Measurements from ENCODE around the gene DHH. TPM values are rescaled to one million over a fixed set of nuclear protein-coding genes. Genes with fewer than 3 reads are reported as not detected.

The DHH gene
- total and polyA plus RNA-seq, 2 experiments from 2014 or later = not detected

DNA sequence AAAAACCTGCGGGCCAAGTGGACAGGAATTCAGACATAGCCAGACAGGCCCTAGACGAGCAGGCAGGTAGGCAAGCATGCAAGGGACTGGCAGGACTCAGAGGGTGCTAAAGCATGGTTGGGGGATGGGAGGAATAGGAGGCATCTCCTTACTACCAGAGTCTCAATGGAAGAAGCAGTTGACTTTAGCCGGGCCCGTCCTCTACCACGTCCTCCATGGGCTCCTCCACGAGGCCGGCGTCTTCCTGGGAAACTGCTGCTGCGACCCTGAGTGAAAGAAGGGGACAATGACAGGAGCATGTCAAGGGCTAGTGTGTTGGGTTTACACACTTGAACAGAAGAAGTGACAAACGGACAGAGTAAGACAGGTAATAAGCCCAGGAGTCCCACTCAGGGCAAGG lies 45.6 kb downstream of the DHH start:
- H3F3A ChIP-seq (replicated peaks; ENCODE audit: low read depth) = no peaks in the 10 kb centered on the region
- ATAC-seq (no peak), DNase-seq (ENCODE audit: low spot score) (no peak)
- H3K9me2 ChIP-seq (ENCODE audit: insufficient read depth) = no peaks in the 10 kb centered on the region
- H3K79me2 ChIP-seq (replicated peaks; ENCODE audit: insufficient read depth) = peaks cover 7% of the 10 kb centered on the region
- no peaks in the 10 kb centered on the region; the same call in 2 of the 3 replicates for H3K9me3 Mint-ChIP-seq
- peaks cover 15% of the 10 kb centered on the region for H3K27me3 Mint-ChIP-seq (ENCODE audit: insufficient read depth, low read depth, poor library complexity)
- H3K27ac Mint-ChIP-seq = no peak overlapping the region
- peaks cover 98% of the 10 kb centered on the region for H3K36me3 Mint-ChIP-seq (ENCODE audit: low read depth)
- H4K20me1 ChIP-seq (replicated peaks; ENCODE audit: insufficient read depth) = peaks cover 42% of the 10 kb centered on the region
- no peaks in the 10 kb centered on the region for H3K27me3 ChIP-seq (ENCODE audit: insufficient read depth)
- H2AFZ ChIP-seq = no peak overlapping the region
- no peak overlapping the region for H3K4me2 ChIP-seq
- H3K4me1 ChIP-seq (ENCODE audit: insufficient read depth) = no peaks in the 10 kb centered on the region
- TF ChIP-seq, protein P1, sequence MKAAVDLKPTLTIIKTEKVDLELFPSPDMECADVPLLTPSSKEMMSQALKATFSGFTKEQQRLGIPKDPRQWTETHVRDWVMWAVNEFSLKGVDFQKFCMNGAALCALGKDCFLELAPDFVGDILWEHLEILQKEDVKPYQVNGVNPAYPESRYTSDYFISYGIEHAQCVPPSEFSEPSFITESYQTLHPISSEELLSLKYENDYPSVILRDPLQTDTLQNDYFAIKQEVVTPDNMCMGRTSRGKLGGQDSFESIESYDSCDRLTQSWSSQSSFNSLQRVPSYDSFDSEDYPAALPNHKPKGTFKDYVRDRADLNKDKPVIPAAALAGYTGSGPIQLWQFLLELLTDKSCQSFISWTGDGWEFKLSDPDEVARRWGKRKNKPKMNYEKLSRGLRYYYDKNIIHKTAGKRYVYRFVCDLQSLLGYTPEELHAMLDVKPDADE (IDR thresholded peaks at IDR 0.05) = no peak
- TF ChIP-seq STAT1 (IDR thresholded peaks at IDR 0.05; ENCODE audit: unreplicated experiment) (no peak), EZH2phosphoT487 (IDR thresholded peaks at IDR 0.05; ENCODE audit: unreplicated experiment) (no peak), ZNF462 (CRISPR knock-in tag; IDR thresholded peaks at IDR 0.05) (no peak), NANOG (IDR thresholded peaks at IDR 0.05; ENCODE audit: borderline replicate concordance) (no peak), POLR2AphosphoS5 (IDR thresholded peaks at IDR 0.05; ENCODE audit: low read depth) (no peak), CREB1 (CRISPR knock-in tag; IDR thresholded peaks at IDR 0.05; ENCODE audit: low read depth) (no peak), JUNB (IDR thresholded peaks at IDR 0.05; ENCODE audit: unreplicated experiment) (no peak)
- H3K4me3 ChIP-seq = no peak overlapping the region
- no peaks in the 10 kb centered on the region for H3K4me1 Mint-ChIP-seq
- H3K27ac ChIP-seq (ENCODE audit: low read depth) = no peak overlapping the region
- peaks cover 39% of the 10 kb centered on the region for H3K36me3 ChIP-seq (ENCODE audit: insufficient read depth)
- no peak overlapping the region for H3K4me3 Mint-ChIP-seq
